ENCODE results near the gene MPPED2.
"Not testable (repeated sequence)": the region's sequence is repeated elsewhere in the genome, so short reads cannot be mapped to it uniquely, and the experiment has no call there.

The MPPED2 gene

GRCh38 chr11:30580573-30580972 lies 5.6 kb downstream of the MPPED2 start:
- DNase-seq, result no peak
- in situ Hi-C loops (cut with MboI; ENCODE audit: low pct_unique_long_range_greater_than_20kb, low sequenced_read_pairs), result no loop called here

DNA sequence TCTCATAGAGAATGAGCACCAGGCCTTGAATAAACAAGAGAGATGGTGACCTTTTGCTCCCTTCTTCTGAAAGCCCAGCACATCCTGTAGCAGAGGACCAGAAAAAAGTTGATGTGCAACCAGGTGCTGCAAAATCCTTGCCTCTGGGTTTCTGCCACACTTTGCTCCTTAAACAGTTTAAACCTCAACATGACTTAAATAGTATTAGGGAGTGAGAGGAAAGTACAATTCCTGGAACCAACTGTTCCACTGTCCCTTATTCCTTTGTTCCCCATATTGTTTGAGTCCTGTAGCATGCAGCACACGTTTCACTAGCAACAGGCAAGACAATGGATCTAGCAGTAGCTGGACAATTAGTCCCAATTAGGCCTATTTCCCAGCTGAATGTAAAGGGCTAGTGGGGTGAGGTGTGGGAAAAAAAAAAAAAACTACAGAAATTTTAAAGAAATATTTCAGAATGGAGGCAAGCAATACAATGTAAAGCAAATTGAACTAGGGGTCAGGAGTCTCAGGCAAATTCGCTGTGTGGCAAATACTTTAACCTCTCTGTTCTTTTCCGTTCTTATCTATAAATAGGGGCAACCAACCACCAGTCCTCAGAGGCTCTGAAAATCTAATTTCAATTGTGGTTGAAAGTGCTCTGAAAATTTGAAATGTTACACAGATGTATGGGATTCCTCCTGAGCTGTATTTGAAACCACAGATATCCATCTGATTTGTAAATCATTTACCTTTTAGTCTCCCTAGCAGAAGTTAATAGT lies 6.6 kb downstream of the MPPED2 start:
- in situ Hi-C loops (cut with MboI; ENCODE audit: low pct_unique_long_range_greater_than_20kb, low sequenced_read_pairs), result no loop called here

GRCh38 chr11:30578406-30578805 lies 7.7 kb downstream of the MPPED2 start:
- DNase-seq, result no peak
- in situ Hi-C loops (cut with MboI; ENCODE audit: low pct_unique_long_range_greater_than_20kb, low sequenced_read_pairs), result no loop called here

More for the DNA sequence above, 6.6 kb downstream of the MPPED2 start:
- no peak for DNase-seq

DNA sequence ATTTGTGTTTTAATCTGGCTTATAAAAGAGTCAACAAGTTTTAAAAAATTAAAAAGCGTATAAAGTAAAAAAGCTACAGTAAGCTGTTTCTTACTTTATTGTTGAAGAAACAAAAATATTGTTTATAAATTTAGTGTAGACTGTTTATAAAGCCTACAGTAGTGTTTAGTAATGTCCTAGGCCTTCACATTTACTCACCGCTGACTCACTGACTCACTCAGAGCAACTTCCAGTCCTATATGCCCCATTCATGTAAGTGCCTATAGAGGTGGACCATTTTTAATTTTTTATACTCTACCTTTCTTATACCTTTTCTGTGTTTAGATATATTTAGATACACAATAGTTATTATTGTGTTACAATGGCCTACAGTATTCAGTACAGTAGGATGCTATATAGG lies 12.2 kb downstream of the MPPED2 start:
- no peak for DNase-seq
- in situ Hi-C loops (cut with MboI; ENCODE audit: low pct_unique_long_range_greater_than_20kb, low sequenced_read_pairs), result no loop called here

DNA sequence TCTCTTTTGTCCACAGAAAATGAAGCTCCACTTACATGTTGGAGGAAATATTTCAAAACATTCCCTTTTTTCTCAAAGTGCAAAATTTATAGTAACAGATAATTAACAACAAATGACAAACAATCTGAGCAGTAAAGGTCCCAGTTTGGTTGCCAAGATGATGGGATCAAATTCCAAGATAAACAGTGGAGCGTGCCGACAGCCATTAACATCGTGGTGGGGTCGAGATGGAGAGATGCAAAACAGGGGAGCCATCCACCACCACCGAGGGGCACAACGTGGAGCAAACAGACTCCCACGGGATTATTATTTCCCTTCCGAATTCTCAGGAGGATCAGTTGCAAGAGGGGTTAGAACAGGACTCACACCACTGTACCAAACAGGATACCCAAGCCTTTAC lies 17.2 kb downstream of the MPPED2 start:
- in situ Hi-C loops (cut with MboI; ENCODE audit: low pct_unique_long_range_greater_than_20kb, low sequenced_read_pairs), result no loop called here
- no peak for DNase-seq

GRCh38 chr11:30567644-30568043 lies 18.5 kb downstream of the MPPED2 start:
- no peak for DNase-seq
- in situ Hi-C loops (cut with MboI; ENCODE audit: low pct_unique_long_range_greater_than_20kb, low sequenced_read_pairs), result no loop called here

- no peak for DNase-seq
Measured at GRCh38 chr11:30567120-30567519, 19.0 kb downstream of the MPPED2 start.

GRCh38 chr11:30566482-30566881 lies 19.7 kb downstream of the MPPED2 start:
- in situ Hi-C loops (cut with MboI; ENCODE audit: low pct_unique_long_range_greater_than_20kb, low sequenced_read_pairs), result no loop called here
- DNase-seq, result no peak

More at GRCh38 chr11:30567120-30567519, 19.0 kb downstream of the MPPED2 start:
- in situ Hi-C loops (cut with MboI; ENCODE audit: low pct_unique_long_range_greater_than_20kb, low sequenced_read_pairs), result no loop called here

GRCh38 chr11:30565027-30565426 lies 21.1 kb downstream of the MPPED2 start:
- DNase-seq, result no peak
- in situ Hi-C loops (cut with MboI; ENCODE audit: low pct_unique_long_range_greater_than_20kb, low sequenced_read_pairs), result no loop called here

GRCh38 chr11:30561691-30562415 lies 24.3 kb downstream of the MPPED2 start:
- DNase-seq, result no peak
- in situ Hi-C loops (cut with MboI; ENCODE audit: low pct_unique_long_range_greater_than_20kb, low sequenced_read_pairs), result no loop called here

GRCh38 chr11:30560206-30561106 lies 25.7 kb downstream of the MPPED2 start:
- in situ Hi-C loops (cut with MboI; ENCODE audit: low pct_unique_long_range_greater_than_20kb, low sequenced_read_pairs), result no loop called here
- no peak for DNase-seq

GRCh38 chr11:30559004-30559403 lies 27.1 kb downstream of the MPPED2 start:
- DNase-seq, result no peak
- in situ Hi-C loops (cut with MboI; ENCODE audit: low pct_unique_long_range_greater_than_20kb, low sequenced_read_pairs), result no loop called here

- DNase-seq; in situ Hi-C loops (cut with MboI; ENCODE audit: low pct_unique_long_range_greater_than_20kb, low sequenced_read_pairs): not testable (repeated sequence)
Measured at GRCh38 chr11:30554587-30554986, 31.6 kb downstream of the MPPED2 start.

DNA sequence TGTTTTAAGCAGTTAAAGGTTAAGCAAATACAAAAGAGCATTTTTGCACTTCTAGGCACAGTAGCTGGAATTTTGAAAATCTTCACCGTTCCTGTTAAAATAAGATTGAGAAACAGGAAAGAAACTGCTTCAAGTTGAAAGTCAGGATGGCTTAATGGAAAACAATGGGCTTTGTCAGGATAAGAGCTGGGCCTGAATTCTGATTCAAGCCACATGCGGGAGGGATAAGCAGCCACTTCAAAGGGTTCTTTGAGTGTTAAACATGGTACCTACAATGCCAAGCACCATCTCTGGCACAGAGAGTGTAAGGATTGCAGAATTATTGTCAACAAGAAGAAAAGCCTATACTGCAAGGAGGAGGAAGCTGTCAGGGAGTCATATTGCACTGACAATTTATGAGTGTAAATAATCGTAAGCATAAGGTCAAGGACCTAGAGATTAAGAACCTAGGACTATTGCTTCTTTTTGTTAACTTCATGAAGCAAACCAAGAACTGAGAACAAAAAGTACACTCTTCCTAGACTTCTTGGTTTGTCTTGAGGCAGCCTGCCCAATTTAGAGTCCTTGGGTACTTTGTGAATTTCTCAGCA lies 32.5 kb downstream of the MPPED2 start:
- in situ Hi-C loops (cut with MboI; ENCODE audit: low pct_unique_long_range_greater_than_20kb, low sequenced_read_pairs), result no loop called here
- no peak for DNase-seq

- in situ Hi-C loops (cut with MboI; ENCODE audit: low pct_unique_long_range_greater_than_20kb, low sequenced_read_pairs), result no loop called here
- no peak for DNase-seq
Measured at GRCh38 chr11:30552839-30553238, 33.3 kb downstream of the MPPED2 start.

DNA sequence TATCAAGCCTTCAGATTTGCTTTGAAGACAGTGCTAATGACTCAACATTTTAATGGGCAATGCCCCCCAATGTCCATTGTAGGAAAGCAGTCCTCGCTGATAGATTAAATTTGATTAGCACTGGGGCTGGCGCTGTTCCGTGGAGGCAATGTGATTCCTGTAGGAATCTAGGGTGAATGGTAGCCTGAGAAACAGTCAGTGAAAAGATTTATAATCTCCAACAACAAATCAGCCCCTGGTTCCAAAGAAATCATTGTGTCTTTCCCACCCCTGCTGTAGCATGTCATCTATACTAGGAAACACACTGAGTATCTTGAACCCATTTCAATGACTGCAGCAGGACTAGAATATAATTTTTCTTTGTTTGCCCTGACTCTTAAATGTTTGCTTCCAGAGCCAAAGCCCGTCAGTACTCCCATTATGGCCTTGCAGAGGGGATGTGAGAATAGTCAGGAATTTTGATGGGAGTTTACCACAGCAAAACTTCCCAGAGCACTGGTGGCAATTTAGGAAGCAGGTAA lies 36.1 kb downstream of the MPPED2 start:
- in situ Hi-C loops (cut with MboI; ENCODE audit: low pct_unique_long_range_greater_than_20kb, low sequenced_read_pairs), result no loop called here
- DNase-seq, result no peak

GRCh38 chr11:30549565-30549964 lies 36.6 kb downstream of the MPPED2 start:
- no peak for DNase-seq
- in situ Hi-C loops (cut with MboI; ENCODE audit: low pct_unique_long_range_greater_than_20kb, low sequenced_read_pairs), result no loop called here

- DNase-seq, result no peak
Measured at GRCh38 chr11:30546334-30546733, 39.8 kb downstream of the MPPED2 start.

DNA sequence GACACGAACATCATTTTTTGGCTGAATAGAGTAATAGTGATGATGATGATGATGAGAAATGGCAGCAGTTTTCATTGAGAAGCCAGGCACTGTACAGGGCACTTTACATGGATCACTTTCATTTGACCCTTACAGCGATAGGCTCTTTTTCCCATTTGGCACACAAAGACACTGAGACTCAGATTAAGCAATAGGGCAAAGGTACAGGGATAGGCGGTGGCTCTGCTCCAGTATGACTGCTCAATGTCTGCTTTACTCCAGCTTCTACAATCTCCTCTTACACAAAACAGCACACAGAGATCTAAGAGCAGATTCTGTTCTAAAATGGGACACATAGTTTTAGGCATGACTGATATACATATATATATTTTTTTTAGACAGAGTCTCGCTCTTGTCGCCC lies 40.6 kb downstream of the MPPED2 start:
- in situ Hi-C loops (cut with MboI; ENCODE audit: low pct_unique_long_range_greater_than_20kb, low sequenced_read_pairs), result no loop called here
- DNase-seq, result no peak

More at GRCh38 chr11:30546334-30546733, 39.8 kb downstream of the MPPED2 start:
- in situ Hi-C loops (cut with MboI; ENCODE audit: low pct_unique_long_range_greater_than_20kb, low sequenced_read_pairs), result no loop called here
